Activated CD8-positive, alpha-beta memory T cell treated with anti-CD3 and anti-CD28 coated beads, Interleukin-2, amount 50 U/mL, for 24 hours (primary cell): Measurements from ENCODE around the gene UCK1.
A peak's percentile ranks its signal among the peaks of the same experiment; 100 is the strongest.
"Not testable (repeated sequence)": the region's sequence is repeated elsewhere in the genome, so short reads cannot be mapped to it uniquely, and the experiment has no call there.

Experiments used
- DNase-seq: peaks from one replicate; pipeline ENCODE4 v3.0.0-alpha.2; 2020; ENCODE audit errors: extremely low read depth

Gene UCK1

DNA sequence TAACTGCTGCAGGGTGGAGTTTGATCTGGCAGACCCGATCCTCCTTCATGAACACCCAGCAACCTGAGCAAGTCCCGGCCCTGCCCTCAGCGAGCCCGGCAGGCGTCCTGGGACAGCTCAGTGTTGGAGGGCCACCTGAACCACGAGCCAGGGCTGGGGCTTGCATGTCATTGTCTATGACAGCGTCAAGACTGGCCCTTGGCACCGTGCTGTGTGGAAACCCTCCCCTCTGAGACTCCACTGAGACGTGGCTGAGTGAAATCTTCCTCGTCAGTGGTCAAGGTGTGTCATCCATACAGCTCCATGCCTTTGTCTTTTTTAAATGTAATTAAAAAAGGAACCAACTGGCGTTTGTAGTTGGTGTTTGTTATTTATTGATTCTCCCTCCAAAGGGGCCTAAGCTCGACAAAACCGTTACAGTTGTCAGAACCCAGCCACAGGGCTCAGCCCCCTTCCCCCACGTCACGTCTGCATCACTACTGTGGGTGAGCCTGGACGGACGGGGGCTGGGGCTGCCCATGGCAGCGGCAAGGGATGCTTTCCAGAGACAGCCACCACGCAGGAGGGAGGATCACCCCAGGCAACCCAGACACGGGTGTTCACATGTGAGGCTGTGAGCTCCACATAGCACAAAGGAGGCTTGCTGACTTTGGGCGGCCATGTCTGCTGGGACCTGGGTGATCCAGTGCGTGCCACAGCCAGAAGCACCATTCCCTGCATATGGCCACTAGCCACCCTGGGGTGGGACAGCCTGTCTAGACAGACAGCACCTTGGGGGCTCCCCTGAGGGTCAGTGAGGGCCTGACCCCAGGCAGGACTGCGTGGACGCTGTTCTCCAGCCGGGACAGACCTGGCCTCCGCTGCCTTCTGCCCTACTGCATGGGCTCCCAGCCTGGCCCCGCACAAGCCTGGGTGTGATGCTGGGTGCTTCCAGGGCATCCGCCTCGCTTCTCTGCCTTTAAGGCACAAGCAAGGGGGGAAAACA lies 7.3 kb downstream of the UCK1 start:
- DNase-seq = no peak

DNA sequence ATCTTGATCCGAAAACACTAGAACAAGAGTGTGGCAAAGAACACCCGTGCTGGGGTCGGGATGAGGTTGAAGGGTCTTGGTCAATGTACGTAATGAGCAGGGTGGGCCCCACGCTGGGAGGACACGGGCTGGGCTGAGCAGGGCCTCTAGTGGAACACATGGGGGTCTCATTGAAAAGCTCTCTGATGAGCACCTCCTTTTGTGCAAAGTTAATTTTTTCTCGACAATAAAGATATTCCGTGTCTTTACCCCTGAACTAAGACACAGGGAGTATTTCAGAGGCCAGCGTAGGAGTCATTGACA lies 8.0 kb downstream of the UCK1 start:
- DNase-seq = no peak

DNA sequence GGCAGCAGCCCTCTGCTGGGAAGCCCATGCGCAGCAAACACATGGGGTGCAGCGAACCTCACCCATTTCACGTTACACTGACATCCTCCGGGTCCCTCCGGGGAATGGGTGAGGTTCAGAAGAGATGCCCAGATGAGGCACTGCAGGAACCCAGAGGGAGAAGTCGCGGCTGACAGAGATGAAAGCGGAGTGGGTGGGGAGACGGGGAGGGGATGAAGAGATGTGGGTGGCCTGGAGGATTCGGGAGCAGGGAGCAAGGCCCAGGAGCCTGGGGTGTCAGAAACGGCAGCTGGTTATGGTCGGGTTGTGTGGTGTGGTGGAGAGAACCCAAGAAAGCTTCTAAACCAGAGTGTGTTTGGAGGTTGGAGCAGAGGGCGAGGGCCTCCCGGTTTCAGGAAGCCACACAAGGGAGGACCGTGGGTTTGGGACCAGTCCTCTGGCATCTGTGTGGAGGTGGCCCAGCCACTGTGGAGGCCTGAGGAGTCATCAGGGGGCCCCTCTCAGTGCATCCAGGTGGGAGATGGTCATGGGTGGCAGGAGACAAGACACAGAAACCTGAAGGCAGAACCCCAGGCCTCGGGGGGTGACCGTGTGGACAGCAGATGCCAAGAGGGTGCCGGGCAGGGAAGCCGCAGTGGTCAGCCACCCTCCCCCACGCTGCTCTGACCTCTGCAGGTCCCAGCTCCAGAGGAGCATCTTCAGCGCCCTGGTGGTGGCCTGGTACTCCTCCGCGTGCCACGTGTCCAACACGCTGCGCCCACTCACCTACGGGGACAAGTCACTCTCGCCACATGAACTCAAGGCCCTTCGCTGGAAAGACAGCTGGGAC lies 8.6 kb downstream of the UCK1 start:
- no peak for DNase-seq

DNA sequence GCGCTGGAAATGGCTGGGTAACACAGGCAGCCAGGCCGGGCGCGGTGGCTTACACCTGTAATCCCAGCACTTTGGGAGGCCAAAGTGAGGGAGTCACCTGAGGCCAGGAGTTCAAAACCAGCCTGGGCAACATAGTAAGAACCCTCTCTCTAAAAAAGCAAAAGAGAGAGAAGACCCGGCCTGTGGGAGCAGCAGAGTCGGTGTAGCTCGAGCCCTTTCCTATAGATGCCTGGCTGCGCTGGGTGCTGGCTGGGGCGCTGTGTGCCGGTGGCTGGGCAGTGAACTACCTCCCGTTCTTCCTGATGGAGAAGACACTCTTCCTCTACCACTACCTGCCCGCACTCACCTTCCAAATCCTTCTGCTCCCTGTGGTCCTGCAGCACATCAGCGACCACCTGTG lies 9.2 kb downstream of the UCK1 start:
- no peak for DNase-seq

DNA sequence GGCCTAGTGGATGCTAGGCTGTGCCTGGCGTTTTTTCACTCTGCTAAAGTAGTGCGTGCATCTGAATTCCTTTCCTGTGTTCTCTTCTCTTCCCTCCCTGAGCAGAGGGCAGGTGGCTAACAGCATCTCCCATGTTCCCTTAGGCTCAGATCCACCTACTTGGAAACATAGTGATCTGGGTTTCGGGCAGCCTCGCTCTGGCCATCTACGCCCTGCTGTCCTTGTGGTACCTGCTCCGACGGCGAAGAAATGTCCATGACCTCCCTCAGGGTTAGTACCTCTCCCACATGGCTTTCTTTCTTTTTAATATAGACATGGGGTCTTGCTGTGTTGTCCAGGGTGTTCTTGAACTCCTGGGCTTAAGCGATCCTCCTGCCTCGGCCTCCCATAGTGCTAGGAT lies 9.9 kb downstream of the UCK1 start:
- no peak for DNase-seq

DNA sequence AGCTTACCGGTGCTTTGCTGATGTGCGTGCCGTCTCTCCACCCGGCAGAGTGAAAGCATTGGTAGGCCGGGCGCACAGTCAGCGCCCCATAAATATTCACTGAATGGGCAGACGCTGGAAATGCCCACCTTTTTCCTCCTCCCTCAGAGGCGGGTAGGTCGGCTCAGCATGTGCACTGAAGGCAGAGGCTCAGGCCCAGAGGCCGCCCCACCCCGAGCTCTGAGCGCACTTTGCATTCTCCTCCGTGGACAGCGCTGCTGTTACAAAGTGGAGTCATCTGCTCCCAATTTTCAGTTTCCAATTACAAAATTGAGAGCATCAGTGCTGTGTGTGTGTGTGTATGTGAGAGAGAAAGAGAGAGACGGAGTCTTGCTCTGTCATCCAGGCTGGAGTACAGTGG lies 10.6 kb downstream of the UCK1 start:
- no peak for DNase-seq

DNA sequence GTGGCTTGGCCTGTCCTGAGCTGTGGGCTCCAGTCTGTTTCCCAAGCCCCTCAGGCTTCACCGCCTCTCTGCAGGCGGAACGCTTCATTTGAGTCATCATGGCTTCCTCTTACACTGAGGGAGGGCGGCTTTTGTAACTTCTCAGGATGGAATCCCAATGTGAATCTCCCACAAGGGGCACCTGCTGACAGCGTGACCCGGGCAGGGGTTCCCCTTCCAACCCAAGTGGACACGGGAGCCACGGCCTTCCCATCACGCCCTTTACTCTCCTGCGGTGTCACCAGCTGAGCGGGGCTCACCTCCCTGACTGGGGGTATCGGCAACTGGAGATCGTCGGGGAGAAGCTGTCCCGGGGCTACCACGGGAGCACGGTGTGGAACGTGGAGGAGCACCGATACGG lies 12.5 kb downstream of the UCK1 start:
- DNase-seq = no peak

DNA sequence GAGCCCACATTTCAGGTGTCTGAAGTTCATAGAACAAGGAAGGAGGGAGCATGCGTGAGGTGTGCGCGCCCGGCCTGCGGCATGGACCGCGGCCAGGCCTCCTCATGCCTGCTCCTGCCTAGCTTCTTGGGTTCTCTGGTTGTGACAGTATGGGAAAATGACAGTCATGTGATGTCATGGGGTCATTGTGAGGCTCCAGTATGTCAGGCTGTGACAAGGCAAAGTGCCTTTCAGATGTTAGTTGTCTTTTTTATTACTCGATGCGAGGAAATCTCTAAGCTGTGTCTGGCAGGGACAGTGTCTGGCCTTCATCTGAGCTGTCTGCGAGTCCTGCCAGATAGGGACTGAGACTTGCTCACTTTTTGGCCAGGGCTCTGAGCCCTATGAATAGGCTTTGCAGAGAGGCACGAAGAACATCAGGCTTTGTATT lies 13.3 kb downstream of the UCK1 start:
- DNase-seq = no peak

DNA sequence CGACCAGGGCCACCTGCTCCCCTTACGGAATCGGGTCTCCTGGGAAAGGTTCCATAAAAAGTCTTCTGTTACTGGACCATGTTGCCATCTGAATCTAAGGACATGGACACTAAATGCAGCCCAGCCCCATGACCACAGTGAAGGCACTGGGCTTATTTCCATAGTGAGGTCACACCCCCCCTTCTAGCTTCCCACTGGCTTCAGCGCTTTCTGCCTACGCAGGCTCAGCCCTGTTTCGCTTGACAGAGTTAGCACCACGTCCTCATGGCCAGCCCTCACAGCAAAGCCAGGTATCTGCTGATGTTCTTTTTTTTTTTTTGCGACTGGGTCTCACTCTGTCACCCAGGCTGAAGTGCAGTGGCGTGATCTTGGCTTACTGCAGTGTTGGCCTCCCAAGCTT lies 14.1 kb downstream of the UCK1 start:
- no peak for DNase-seq

DNA sequence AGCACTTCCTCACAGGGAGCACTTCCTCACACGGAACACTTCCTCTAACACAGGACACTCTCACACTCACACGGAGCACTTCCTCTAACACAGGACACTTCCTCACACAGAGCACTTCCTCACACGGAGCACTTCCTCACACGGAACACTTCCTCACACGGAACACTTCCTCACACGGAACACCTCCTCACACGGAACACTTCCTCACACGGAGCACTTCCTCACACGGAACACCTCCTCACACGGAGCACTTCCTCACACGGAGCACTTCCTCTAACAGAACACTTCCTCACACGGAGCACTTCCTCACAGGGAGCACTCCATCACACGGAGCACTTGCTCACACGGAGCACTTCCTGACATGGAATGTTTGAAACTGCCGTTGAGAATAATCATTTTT lies 15.0 kb downstream of the UCK1 start:
- no peak for DNase-seq

DNA sequence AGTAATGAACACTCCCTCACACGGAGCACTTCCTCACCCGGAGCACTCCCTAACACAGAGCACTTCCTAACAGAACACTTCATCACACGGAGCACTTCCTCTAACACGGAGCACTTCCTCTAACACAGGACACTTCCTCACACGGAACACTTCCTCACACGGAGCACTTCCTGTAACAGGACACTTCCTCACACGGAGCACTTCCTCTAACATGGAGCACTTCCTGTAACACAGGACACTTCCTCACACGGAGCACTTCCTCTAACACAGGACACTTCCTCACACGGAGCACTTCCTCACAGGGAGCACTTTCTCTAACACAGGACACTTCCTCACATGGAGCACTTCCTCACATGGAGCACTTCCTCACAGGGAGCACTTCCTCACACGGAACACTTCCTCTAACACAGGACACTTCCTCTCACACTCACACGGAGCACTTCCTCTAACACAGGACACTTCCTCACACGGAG lies 15.5 kb downstream of the UCK1 start:
- not testable (repeated sequence) for DNase-seq

DNA sequence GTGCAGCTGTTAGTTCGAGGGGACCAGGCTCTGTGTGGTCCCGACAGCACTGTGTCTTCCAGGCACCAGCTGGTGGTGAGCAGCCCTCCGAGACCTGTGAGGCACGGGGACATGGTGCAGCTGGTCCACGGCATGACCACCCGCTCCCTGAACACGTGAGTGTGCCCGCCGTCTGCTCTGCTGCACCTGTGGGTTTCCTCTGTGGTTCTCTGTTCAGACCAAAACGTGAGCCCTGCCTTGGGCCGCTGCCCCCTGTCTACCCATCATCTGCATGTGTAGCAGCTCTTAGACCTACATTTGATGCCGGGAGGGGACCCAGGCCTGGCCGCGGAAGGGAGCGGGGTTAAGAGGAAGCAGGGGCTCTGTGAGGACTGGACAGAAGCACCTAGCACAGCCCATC lies 17.9 kb downstream of the UCK1 start:
- DNase-seq = no peak

DNA sequence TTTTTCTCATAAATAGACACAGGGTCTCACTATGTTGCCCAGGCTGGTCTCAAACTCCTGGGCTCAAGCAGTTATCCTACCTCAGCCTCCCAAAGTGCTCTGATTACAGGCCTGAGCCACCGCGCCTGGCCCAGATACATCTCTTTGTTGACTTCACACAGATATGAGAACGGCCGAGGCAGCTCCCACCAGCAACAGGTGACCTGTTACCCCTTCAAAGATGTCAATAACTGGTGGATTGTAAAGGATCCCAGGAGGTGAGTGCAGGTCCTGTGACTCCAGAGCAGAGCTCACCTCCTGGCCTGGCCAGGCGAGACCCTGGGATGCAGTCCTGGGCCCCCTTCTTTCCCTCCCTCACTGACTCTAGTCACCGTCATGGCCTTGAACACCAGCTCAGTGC lies 19.2 kb downstream of the UCK1 start:
- DNase-seq = no peak

DNA sequence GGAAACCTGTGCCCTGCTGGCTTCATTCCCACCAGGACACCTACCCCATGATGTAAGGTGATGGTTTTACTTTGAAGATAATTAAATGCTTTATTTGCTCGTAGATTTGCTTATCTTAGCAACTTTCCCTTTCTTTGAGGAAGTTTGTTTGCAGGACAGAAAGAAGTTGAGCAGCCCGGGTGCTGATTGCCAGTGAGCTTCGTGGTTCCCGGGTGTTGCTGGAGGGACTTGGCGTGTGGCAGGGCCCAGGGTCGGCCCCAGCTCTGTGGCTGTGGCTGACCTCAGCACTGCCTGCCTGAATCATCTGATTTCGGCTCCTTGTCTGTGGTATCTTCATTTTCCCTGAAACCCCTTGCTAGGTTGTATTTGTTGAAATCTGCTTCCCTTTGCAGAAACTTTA lies 19.6 kb downstream of the UCK1 start:
- DNase-seq = no peak

DNA sequence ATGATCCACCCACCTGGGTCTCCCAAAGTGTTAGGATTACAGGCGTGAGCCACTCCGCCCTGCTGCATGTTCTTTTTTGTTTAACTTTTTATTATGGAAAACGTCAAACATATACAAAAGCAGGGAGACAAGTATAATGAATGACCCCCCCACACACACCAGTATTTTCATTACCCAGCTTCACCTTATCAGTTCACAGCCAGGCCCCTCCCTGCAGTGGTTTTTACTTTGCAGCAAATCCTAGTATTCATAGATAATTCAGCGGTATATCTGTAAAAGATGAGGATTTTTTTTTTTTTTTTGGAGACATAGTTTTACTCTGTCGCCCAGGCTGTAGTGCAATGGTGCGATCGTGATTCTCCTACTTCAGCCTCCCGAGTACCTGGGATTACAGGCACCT lies 26.1 kb downstream of the UCK1 start:
- DNase-seq = no peak

DNA sequence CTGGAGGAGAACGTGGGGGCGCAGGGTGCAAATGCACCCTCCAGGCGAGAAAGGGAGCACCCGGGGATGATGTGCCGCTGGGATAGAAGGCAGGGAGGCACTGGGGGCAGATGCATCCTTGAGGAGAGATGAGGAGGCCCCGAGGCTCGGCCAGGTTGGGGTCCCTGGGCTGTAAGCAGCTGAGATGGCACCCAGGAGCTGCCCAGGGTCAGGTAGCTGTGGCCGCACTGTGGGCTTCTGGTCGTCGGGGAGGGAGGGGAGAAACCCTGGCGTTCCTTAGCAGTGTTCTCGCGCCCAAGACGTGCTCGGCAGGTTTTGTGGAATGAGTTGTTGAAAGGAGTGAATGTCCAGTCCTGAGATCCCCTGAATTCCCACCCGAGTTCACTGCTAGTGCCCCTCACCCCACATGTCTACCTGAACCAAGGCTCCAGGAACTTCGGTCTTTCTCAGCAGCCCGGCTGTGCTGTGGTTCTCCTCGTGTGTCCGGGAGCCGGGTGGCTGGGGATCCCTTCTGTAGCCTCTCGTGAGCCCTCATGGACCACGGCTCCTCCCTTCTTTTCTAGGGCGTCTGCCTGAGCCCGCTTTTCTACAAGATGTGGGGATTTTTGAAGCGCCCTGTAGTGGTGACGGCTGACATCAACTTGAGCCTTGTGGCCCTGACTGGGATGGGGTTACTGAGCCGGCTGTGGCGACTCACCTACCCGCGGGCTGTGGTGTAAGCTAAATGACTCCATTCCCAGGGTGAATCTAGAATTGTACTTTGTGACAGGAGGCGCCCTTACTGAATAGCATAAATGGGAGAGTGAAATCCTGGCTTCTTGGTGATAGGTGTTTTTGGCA lies 27.2 kb downstream of the UCK1 start:
- peak; percentile 43 for DNase-seq

DNA sequence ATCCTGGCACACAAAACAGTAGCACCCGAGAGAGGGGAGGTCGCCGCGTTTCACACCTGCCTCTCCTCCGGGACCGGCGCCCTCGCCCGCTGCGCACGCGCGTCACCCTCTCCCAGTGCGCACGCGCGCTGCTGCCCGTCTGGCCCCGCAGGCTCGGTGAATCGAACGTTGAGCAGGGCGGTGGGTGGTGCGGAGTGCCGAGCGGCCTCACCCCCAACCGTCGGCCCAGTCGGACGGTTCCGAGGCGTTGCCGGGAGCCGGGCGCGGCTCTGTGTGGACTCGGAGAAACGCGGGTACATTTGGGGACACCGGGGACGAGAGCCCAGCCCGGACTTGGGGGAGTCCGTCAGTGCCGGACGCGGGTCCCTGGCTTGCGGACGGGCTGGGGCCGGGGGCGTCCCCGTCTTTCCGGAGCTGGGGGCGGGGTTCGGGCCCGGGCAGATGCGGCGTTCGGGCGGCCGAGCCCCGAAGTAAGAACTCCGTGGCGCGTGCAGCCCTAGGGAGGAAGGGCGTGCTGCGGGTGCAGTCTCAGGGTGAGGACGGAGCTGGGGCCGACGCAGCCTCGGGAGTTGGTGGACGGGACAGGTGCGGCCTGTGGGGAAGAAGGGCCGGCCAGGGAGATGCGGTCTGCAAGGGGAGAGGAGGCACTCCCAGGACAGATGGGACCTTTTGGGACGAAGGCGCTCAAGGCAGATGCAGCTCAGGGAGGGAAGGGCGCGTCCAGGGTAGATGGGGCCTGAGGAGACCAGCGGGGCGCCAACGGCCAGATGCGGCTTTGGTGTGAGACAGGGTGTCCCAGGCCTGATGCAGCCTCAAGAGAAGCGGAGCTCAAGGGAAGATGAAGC lies 28.1 kb downstream of the UCK1 start, which contains the start of gene POMT1:
TSS of gene POMT1 (plus strand) at position 138 of the 845 bp plus-strand sequence. CDS start 1,301 bp downstream, outside the sequence.
- DNase-seq = peak; percentile 63

DNA sequence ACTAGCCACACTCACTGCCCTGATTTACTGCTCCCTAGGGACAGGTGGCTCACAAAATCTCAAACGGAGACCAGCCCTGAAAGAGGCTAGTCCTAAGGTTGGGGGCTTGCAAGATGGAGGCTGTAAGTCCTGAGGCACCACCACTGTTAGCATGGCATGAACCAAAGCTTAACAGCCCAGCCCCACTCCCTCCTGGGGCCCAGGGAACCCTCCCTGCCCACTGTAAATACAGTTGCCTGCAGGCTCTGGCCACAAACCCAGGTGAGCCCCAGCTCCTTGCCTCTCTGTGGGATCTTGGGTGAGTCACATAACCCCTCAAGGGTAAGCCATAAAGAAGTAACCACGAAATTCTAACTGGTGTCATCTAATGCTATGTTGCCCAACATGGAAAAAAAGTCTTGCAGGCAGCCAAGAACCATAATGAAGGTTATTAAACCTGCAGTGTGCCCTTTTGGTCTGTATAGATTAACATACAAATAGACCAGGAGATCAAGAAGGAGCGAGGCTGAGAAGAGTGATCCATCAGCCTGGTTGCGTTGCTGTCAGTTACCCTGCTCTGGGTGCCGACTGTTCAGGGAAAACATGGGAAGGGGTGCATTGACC lies 30.0 kb downstream of the UCK1 start:
- DNase-seq = peak; percentile 21

DNA sequence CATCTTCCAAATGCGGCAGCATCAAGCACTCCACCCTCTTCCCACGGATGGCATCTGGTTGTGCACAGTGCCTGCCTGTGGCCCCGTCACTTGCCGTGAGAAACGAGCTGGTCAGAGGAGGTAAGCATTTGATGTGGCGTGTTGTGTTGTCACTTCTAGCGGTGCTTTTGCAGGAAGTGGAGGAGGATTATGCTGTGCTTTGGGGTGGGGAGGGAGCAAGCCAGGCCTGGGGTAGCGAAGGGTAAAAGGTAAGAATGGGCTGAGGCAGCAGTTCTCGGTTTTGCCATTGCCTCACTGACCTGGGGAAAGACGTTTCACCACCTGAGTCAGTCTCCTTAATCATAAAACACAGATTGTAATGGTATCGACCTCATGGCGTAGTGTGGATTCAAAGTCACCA lies 30.7 kb downstream of the UCK1 start:
- peak; percentile 27 for DNase-seq

DNA sequence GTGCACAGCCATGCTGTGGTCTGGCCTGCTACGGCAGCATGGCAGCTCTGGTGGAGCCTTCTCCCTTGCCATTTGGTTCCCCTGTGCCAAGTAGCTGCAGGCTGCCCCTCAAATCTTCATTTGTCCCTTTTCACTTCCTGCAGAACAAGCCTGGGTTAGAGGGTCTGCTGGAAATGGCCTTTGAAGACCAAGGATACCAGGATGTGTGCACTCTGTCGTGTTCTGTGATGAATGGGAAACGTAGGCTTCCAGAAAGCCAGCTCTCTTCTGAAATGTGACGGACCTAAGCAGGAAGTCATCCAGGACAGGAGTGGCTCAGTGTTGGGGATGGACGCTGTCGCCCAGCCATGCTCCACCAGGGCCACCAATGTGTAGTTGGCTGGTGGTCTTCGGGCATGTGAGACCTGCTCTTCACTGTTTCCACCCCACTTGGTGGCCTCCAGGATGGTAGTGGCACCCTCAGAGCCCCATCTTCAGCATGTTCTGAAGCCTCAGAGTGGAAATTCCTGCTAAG lies 31.8 kb downstream of the UCK1 start:
- DNase-seq = no peak
